ENCODE measurements around the gene IL7R.

- no peak for TF ChIP-seq POLR2A (IDR thresholded peaks at IDR 0.05)
- no peak for TF ChIP-seq CTCF (IDR thresholded peaks at IDR 0.05)
These were observed 6.8 kb upstream of the IL7R start for GRCh38 chr5:35849860-35850259.
